Neural crest cell (in vitro differentiated cells): ENCODE results near the gene SERPIND1. TPM values are rescaled to one million over a fixed set of nuclear protein-coding genes. Genes with fewer than 3 reads are reported as not detected.
"Not testable (repeated sequence)": the region's sequence is repeated elsewhere in the genome, so short reads cannot be mapped to it uniquely, and the experiment has no call there.

Experiments
- DNase-seq: peaks from one replicate; pipeline ENCODE4 v3.0.0; 2021; ENCODE audit warnings: low read depth, mixed read lengths, low spot score
- H3K27ac Mint-ChIP-seq: one replicate; pipeline ENCODE4 v1.8.0; 2021; ENCODE audit warnings: mild to moderate bottlenecking, mixed read lengths; ENCODE audit not compliant: unreplicated experiment
- H3K27me3 Mint-ChIP-seq: 2 replicates; pipeline ENCODE4 v1.8.0; 2021; ENCODE audit warnings: low read depth, mild to moderate bottlenecking, mixed read lengths
- H3K36me3 Mint-ChIP-seq: 2 replicates; pipeline ENCODE4 v1.8.0; 2021; ENCODE audit warnings: low read depth, mild to moderate bottlenecking, mixed read lengths
- H3K4me1 Mint-ChIP-seq: 2 replicates; pipeline ENCODE4 v1.8.0; 2021; ENCODE audit warnings: mixed read lengths
- H3K4me3 Mint-ChIP-seq: one replicate; pipeline ENCODE4 v1.8.0; 2021; ENCODE audit warnings: mild to moderate bottlenecking, mixed read lengths
- H3K9me3 Mint-ChIP-seq: 2 replicates; pipeline ENCODE4 v1.8.0; 2021; ENCODE audit warnings: mixed read lengths
- total RNA-seq: library from RNA; stranded (reverse); gene quantifications from 2 replicates; pipeline ENCODE4 v1.2.1, GENCODE V29; 2021
- TF ChIP-seq, protein P1 (sequence below): fragments of 200-600 bp; sonication (generic); conservative IDR thresholded peaks from 2 replicates; pipeline ENCODE4 v1.5.0; 2021; ENCODE audit warnings: antibody characterized with exemption, mild to moderate bottlenecking

SERPIND1 gene
- total RNA-seq, 1 donor from 2014 or later, result not detected

DNA sequence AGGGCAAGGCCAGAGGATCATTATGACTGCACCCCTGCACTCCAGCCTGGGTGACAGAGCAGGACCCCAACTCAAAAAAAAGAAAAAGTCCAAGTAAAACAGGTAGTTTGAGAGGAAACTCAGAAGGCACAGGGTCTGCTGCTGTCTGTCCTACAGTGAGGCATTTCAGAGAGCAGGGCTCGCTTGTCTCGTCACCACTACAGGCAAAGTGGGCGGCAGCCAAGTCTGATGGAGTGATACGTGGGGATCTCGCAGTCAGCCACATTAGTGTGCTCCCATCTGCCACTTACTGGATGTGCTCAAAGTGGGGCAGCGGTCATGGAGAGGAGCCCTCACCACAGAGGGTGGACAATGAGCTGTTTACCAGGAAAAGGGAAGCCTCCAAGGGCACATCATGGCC is 42.6 kb downstream of the SERPIND1 start:
- no peak overlapping the region for H3K4me3 Mint-ChIP-seq
- H3K4me1 Mint-ChIP-seq, result no peaks in the 10 kb centered on the region
- TF ChIP-seq, protein P1, sequence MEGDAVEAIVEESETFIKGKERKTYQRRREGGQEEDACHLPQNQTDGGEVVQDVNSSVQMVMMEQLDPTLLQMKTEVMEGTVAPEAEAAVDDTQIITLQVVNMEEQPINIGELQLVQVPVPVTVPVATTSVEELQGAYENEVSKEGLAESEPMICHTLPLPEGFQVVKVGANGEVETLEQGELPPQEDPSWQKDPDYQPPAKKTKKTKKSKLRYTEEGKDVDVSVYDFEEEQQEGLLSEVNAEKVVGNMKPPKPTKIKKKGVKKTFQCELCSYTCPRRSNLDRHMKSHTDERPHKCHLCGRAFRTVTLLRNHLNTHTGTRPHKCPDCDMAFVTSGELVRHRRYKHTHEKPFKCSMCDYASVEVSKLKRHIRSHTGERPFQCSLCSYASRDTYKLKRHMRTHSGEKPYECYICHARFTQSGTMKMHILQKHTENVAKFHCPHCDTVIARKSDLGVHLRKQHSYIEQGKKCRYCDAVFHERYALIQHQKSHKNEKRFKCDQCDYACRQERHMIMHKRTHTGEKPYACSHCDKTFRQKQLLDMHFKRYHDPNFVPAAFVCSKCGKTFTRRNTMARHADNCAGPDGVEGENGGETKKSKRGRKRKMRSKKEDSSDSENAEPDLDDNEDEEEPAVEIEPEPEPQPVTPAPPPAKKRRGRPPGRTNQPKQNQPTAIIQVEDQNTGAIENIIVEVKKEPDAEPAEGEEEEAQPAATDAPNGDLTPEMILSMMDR, result no peak
- H3K9me3 Mint-ChIP-seq, result no peaks in the 10 kb centered on the region
- DNase-seq, result no peak
- H3K27me3 Mint-ChIP-seq, result no peaks in the 10 kb centered on the region
- no peak overlapping the region for H3K27ac Mint-ChIP-seq
- H3K36me3 Mint-ChIP-seq, result peaks cover 11% of the 10 kb centered on the region

DNA sequence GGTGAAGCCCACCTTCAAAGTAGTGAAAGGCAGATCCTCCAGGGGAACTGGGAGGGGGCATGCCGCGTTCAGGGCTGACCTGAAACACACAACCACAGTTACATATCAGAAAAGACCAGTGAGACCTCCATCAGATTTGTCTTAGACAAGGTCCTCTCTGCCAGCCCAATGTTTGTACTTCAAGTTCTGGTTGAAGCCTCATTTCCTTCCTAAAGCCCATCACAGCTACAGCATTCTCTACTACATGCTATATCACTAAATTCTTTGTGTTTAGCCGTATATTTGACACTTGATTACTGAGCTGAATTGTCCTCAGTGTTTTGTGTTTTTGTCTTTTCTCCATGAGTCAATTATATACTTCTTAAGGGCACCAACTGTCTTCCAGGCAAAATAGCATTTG is 44.6 kb downstream of the SERPIND1 start:
- DNase-seq, result no peak
- H3K4me1 Mint-ChIP-seq, result no peaks in the 10 kb centered on the region
- no peak overlapping the region for H3K4me3 Mint-ChIP-seq
- TF ChIP-seq, protein P1, result no peak
- no peaks in the 10 kb centered on the region for H3K27me3 Mint-ChIP-seq
- H3K36me3 Mint-ChIP-seq, result peaks cover 5% of the 10 kb centered on the region
- no peak overlapping the region for H3K27ac Mint-ChIP-seq
- H3K9me3 Mint-ChIP-seq, result no peaks in the 10 kb centered on the region

DNA sequence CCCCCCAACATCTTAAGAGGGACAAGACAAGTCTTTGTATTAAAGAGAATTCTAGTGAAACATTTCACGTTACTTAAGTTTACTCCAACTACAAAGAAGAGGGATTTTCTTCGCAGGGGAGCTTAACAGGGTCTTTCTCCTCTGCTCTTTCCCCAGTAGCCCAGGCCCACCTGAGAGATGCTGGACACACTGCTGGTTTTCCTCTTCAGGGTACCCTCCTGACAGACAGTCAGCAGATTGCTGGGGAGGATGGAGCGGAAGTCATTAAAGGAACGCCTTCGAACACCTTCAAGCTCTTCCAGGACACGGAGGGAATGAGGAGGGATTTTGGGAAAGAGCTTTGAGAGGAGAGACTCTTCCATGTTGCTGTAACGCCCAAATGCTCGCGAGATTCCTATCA is 45.6 kb downstream of the SERPIND1 start:
- TF ChIP-seq, protein P1, result no peak
- no peak for DNase-seq
- peaks cover 4% of the 10 kb centered on the region for H3K36me3 Mint-ChIP-seq
- H3K4me3 Mint-ChIP-seq, result no peak overlapping the region
- no peaks in the 10 kb centered on the region for H3K27me3 Mint-ChIP-seq
- no peaks in the 10 kb centered on the region for H3K4me1 Mint-ChIP-seq
- no peak overlapping the region for H3K27ac Mint-ChIP-seq
- no peaks in the 10 kb centered on the region for H3K9me3 Mint-ChIP-seq

DNA sequence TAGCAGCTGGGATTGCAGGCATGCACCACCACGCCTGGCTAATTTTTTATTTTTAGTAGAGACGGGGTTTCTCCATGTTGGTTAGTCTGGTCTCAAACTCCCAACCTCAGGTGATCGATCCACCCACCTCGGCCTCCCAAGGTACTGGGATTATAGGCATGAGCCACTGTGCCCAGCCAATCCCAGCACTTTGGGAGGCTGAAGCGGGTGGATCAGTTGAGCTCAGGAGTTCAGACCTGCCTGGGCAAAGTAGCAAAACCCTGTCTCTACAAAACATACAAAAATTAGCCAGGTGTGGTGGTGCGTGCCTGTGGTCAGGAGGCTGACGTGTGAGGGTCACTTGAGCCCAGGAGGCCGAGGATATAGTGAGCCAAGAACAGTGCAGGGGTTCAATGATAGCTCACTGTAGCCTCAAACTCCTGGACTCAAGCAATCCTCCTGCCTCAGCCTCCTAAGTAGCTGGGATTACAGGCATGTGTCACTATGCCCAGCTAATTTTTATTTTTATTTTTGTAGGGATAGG is 47.9 kb downstream of the SERPIND1 start:
- H3K4me3 Mint-ChIP-seq, DNase-seq, H3K27ac Mint-ChIP-seq, H3K27me3 Mint-ChIP-seq, H3K36me3 Mint-ChIP-seq, H3K4me1 Mint-ChIP-seq, H3K9me3 Mint-ChIP-seq: not testable (repeated sequence)

DNA sequence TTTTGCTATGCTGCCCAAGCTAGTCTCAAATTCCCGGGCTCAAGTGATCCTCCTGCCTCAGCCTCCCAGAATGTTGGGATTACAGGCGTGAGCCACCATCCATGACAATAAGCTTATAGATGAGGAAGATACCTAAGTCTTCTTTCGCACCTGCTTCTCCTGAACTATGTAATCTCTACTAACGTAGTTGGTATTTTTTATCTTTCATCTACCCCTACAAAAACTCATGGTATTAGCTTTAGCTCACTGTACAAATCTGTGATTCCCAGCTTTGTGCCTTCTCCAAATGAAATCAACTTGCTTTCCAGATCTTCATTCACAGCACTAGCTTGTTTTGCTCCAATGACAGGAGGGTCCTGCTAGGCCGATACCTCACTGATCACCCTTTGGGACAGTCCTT is 48.3 kb downstream of the SERPIND1 start:
- DNase-seq, result no peak
- no peak overlapping the region for H3K4me3 Mint-ChIP-seq
- no peak overlapping the region for H3K27ac Mint-ChIP-seq
- H3K4me1 Mint-ChIP-seq, result no peaks in the 10 kb centered on the region
- H3K9me3 Mint-ChIP-seq, result no peaks in the 10 kb centered on the region
- TF ChIP-seq, protein P1, result no peak
- no peaks in the 10 kb centered on the region for H3K36me3 Mint-ChIP-seq
- H3K27me3 Mint-ChIP-seq, result no peaks in the 10 kb centered on the region

DNA sequence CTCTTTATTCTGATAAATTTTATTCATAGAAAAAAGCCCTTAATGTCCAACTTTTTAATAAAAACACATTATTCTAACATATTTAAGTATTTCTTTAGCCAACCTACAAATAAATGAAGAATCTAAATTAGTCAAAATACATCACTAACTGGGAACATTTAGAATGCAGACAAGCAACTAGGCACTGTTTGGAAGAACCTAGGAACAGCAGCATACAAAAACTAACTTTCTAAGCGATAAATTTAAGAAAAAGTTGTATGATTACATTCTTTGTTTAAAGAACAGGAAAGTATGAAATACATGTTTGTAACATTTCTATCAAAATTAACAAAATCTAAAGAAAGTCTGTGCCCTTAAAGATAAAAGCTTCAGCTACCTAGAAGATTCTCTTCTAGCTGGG is 49.4 kb downstream of the SERPIND1 start:
- no peaks in the 10 kb centered on the region for H3K4me1 Mint-ChIP-seq
- no peak for DNase-seq

DNA sequence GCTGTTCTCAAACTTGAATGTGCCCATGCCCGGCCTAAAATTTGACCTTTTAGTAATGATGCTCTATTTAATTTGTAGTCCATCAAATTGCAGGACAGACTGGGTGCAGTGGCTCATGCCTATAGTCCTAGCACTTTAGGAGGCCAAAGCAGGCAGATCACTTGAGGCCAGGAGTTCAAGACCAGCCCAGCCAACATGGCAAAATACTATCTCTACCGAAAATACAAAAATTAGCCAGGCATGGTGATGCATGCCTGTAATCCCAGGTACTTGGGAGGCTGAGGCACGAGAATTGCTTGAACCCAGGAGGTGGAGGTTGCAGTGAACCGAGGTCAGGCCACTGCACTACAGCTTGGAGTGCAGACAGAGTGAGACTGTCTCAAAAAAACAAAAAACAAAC is 51.3 kb downstream of the SERPIND1 start:
- H3K4me3 Mint-ChIP-seq, H3K9me3 Mint-ChIP-seq, H3K4me1 Mint-ChIP-seq, DNase-seq, H3K27me3 Mint-ChIP-seq: not testable (repeated sequence)
- Mint-ChIP-seq H3K27ac (peak overlapping the region; percentile 50), H3K36me3 (peaks cover 17% of the 10 kb centered on the region)

More for the DNA sequence above, 49.4 kb downstream of the SERPIND1 start:
- H3K36me3 Mint-ChIP-seq, result peaks cover 4% of the 10 kb centered on the region
- H3K27ac Mint-ChIP-seq, result no peak overlapping the region
- no peaks in the 10 kb centered on the region for H3K27me3 Mint-ChIP-seq
- H3K9me3 Mint-ChIP-seq, result no peaks in the 10 kb centered on the region
- TF ChIP-seq, protein P1, result no peak
- H3K4me3 Mint-ChIP-seq, result no peak overlapping the region
